ENCODE results near the gene SV2B.

DNA sequence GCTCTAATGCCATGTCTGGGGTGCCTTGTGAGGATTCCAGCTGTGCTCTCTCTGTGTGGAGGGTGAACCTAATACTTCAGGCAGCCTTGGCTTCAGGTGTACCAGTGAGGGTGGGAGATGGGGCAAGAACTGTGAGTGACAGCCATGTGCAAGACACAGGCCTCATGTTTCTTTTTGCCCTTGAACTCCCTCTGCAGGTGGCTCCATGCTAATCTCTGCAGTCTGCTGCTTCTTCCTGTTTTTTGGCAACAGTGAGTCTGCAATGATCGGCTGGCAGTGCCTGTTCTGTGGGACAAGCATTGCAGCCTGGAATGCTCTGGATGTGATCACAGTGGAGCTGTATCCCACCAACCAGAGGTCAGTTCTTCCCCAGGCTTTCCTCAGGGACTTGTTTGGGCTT lies 189.3 kb downstream of the SV2B start:
- TF ChIP-seq CTCF (IDR thresholded peaks at IDR 0.05) (no peak), POLR2A (IDR thresholded peaks at IDR 0.05) (no peak), POLR2AphosphoS5 (IDR thresholded peaks at IDR 0.05) (no peak)

All from transverse colon (tissue), 4 donors.